Mesodermal cell (in vitro differentiated cells): ENCODE measurements around the gene GNAS-AS1.

Experiments used
- H3K27ac ChIP-seq: 2 replicates; pipeline ENCODE4 v1.7.0; 2013; ENCODE audit warnings: mild to moderate bottlenecking, low read depth, low read length, moderate library complexity; ENCODE audit not compliant: severe bottlenecking
- H3K36me3 ChIP-seq: 2 replicates; pipeline ENCODE4 v1.7.1; 2013; ENCODE audit warnings: mild to moderate bottlenecking, low read length, moderate library complexity; ENCODE audit not compliant: control insufficient read depth, insufficient read depth
- H3K4me1 ChIP-seq: one replicate; pipeline ENCODE4 v1.7.1; 2013; ENCODE audit warnings: mild to moderate bottlenecking, low read length; ENCODE audit not compliant: insufficient read depth, control insufficient read depth, poor library complexity, severe bottlenecking
- H3K4me3 ChIP-seq: 2 replicates; pipeline ENCODE4 v1.7.0; 2013; ENCODE audit warnings: low read length, control low read depth, mild to moderate bottlenecking; ENCODE audit not compliant: insufficient read depth, poor library complexity, severe bottlenecking; ENCODE audit errors: extremely low read depth
- H3K9me3 ChIP-seq: 2 replicates; pipeline ENCODE4 v1.7.1; 2013; ENCODE audit warnings: mild to moderate bottlenecking, low read length, moderate library complexity; ENCODE audit not compliant: control insufficient read depth
- WGBS, 2 experiments: methylation state at CpG; one replicate each; pipeline ENCODE4 v1.1.5; 2013; ENCODE audit warnings: missing lambda C conversion rate in 2 of 2; ENCODE audit not compliant: insufficient coverage in 2 of 2; 5-methylcytosine and 5-hydroxymethylcytosine counted together

GNAS-AS1 gene

DNA sequence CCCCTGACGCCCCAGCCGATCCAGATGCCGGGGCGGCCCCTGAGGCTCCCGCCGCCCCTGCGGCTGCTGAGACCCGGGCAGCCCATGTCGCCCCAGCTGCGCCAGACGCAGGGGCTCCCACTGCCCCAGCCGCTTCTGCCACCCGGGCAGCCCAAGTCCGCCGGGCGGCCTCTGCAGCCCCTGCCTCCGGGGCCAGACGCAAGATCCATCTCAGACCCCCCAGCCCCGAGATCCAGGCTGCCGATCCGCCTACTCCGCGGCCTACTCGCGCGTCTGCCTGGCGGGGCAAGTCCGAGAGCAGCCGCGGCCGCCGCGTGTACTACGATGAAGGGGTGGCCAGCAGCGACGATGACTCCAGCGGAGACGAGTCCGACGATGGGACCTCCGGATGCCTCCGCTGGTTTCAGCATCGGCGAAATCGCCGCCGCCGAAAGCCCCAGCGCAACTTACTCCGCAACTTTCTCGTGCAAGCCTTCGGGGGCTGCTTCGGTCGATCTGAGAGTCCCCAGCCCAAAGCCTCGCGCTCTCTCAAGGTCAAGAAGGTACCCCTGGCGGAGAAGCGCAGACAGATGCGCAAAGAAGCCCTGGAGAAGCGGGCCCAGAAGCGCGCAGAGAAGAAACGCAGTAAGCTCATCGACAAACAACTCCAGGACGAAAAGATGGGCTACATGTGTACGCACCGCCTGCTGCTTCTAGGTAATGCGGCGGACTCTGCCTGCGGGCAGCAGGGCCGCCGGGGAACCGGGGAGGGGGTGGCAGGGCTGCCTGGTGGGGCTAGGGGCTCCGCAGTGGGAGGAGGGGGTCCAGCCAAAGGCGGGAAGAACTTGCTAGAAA, 4.2 kb upstream of the GNAS-AS1 start:
- Histone ChIP-seq H3K9me3 (no peaks in the 10 kb centered on the region), H3K4me1 (no peaks in the 10 kb centered on the region), H3K4me3 (peak overlapping the region; percentile 21), H3K27ac (no peak overlapping the region), H3K36me3 (no peaks in the 10 kb centered on the region)
- 44 to 63% methylated on average over 65 to 71 of the region's 75 CpGs for WGBS, 2 experiments

- peak overlapping the region; percentile 21 for H3K4me3 ChIP-seq
- no peaks in the 10 kb centered on the region for H3K4me1 ChIP-seq
- H3K9me3 ChIP-seq: no peaks in the 10 kb centered on the region
- no peaks in the 10 kb centered on the region for H3K36me3 ChIP-seq
- no peak overlapping the region for H3K27ac ChIP-seq
- 48 to 51% methylated on average over 58 to 63 of the region's 63 CpGs for WGBS, 2 experiments
These were observed 3.4 kb upstream of the GNAS-AS1 start for GRCh38 chr20:58853976-58854637.

- whole genome bisulfite sequencing, 2 experiments: 80 to 81% methylated on average over 6 of the region's 6 CpGs
- H3K4me3 ChIP-seq: no peak overlapping the region
These were observed 2.8 kb upstream of the GNAS-AS1 start for GRCh38 chr20:58853466-58853865.

DNA sequence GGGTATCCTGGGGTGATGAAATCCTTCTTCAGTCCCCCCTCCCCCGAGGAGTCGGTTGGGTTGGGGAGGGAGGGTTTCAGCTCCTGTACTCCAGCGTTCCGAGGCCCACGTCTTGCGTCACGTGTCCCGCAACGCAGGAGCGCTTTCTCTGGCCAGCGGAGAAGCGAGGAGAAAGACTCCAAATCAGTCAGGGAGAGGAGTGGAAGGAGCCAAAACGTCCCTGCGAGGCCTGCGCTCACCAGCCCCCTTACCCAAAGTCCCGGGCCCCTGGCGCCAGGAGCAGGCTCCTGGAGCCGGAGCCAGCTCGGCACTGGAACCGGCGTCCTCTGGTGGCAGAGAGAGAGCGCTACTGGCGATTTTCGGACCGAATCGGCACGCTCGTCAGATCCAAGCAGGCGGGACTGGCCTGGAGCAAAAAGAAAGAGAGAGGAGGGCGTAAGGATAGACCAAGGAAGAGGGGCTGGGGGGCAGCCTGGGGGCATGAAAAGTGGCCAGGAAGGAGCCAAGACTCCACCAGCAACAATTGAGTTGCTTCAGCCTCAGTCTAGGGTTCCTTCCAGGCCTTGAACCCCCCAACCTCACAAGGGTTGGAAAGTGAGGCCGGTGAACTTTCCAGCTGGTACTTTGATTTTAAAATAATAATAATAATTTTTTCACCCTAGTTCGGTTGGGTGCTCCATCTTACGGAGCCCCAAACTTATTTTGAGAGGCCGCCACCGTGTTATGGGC, 2.0 kb upstream of the GNAS-AS1 start, which contains the start of gene GNAS:
GNAS (plus strand) TSS at position 174 of the 729 bp plus-strand sequence.
- WGBS, 2 experiments: 21 to 29% methylated on average over 22 to 32 of the region's 35 CpGs
- Histone ChIP-seq H3K4me3 (peak within 1 kb of the TSS; percentile 61), H3K27ac (no peak within 1 kb of the TSS), H3K9me3 (no peaks in the 10 kb centered on the region), H3K4me1 (peaks cover 3% of the 10 kb centered on the region), H3K36me3 (peaks cover 3% of the 10 kb centered on the region)

More at GRCh38 chr20:58853466-58853865, 2.8 kb upstream of the GNAS-AS1 start:
- Histone ChIP-seq H3K4me1 (peaks cover 3% of the 10 kb centered on the region), H3K27ac (no peak overlapping the region), H3K9me3 (no peaks in the 10 kb centered on the region), H3K36me3 (peaks cover 3% of the 10 kb centered on the region)

DNA sequence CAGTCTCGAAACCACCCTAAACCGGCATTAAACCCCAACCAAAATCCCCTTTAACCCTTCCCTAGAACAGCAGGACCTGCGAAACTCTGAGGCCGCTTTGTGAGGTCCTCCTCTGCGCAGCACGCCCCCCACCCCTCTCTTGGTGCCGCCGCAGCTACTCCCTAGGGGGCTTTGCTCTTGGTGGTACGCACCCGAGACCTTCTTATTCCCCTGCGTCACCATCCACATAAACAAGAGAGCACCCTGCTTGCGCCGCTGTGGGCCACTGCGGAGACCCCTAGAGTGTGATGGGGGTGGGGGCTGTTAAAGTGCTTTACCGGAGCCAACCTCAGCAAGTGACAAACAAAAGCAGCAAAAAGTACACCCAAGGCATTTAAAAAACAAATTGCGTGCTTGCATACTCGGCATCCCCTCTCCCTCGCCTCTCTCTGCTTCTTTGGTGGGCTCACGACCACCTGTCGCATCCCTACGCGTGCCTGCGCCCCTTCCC, 1.3 kb upstream of the GNAS-AS1 start:
- Histone ChIP-seq H3K4me3 (peak overlapping the region; percentile 61), H3K4me1 (peaks cover 3% of the 10 kb centered on the region), H3K36me3 (peaks cover 3% of the 10 kb centered on the region), H3K9me3 (no peaks in the 10 kb centered on the region), H3K27ac (no peak overlapping the region)
- 26 to 43% methylated on average over 7 of the region's 23 CpGs for WGBS, 2 experiments

DNA sequence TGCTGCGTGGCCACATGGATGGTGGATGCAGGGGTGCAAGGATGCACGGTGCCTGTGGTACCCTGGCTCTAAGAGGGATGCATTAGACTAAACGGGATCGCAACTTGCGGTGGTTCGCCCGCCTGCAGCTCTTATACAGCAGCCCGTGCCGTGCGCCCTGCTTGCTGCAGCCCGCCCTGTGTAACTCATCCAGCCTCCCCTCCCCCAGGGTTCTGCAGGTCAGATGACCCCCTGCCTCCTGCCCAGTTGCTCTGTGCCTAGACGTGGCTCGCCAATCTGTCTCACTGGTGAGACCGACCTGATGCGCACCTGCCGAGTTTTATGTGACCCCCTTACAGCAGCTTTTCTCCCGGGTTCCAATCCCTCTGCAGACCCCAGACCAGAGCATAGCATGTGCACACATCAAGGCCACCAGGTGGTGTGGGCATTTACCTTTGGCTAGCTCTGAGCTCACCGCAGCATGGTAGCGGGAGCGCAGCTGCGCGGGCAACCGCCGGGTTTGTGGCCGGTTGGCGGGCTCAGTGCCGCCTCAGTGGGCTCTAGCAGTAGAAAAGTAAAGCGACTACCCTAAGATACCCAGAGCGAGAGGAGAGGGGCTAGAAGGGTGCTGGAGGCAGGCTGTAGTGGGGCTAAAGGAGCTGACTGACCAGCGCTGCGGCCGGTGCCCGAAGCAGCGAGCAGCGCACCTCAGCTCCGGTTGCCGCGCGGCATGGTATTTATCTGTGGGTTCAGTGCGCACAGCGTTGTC, 693 bp upstream of the GNAS-AS1 start:
- no peaks in the 10 kb centered on the region for H3K9me3 ChIP-seq
- H3K27ac ChIP-seq: no peak overlapping the region
- H3K36me3 ChIP-seq: peaks cover 3% of the 10 kb centered on the region
- peaks cover 3% of the 10 kb centered on the region for H3K4me1 ChIP-seq
- 49 to 61% methylated on average over 35 to 36 of the region's 41 CpGs for WGBS, 2 experiments
- H3K4me3 ChIP-seq: peak overlapping the region; percentile 61

GRCh38 chr20:58847463-58847862, 3.2 kb downstream of the GNAS-AS1 start:
- H3K36me3 ChIP-seq: peaks cover 17% of the 10 kb centered on the region
- peaks cover 7% of the 10 kb centered on the region for H3K4me1 ChIP-seq
- H3K4me3 ChIP-seq: no peak overlapping the region
- H3K27ac ChIP-seq: no peak overlapping the region
- WGBS, 2 experiments: 100% methylated on average over 1 of the region's 2 CpGs
- no peaks in the 10 kb centered on the region for H3K9me3 ChIP-seq

- 78 to 81% methylated on average over 3 of the region's 3 CpGs for WGBS, 2 experiments
- H3K36me3 ChIP-seq: peaks cover 35% of the 10 kb centered on the region
- H3K27ac ChIP-seq: no peak overlapping the region
- H3K4me1 ChIP-seq: peaks cover 7% of the 10 kb centered on the region
- H3K4me3 ChIP-seq: no peak overlapping the region
- H3K9me3 ChIP-seq: no peaks in the 10 kb centered on the region
These were observed 5.0 kb downstream of the GNAS-AS1 start for GRCh38 chr20:58845706-58846105.

DNA sequence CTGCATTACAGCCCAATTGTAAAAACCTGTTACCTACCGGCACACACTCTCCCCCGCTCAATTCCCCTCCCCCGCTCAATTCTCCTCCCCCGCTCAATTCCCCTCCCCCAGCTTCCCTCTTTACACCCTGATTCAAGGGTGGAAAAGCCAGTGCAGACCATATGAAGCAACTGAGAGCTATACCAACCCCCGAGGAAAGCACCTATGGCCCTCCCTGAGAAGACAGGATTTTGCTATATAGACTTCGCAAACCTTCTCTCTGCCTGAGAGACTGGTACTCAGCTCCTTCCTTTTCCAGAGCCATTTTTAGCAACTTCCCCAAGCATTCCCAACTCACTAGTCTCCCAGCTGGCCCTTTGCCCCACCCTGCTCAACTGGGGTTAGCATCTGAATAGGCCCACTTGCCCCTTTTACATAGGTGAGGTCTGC, 7.6 kb downstream of the GNAS-AS1 start:
- Histone ChIP-seq H3K4me3 (no peak overlapping the region), H3K4me1 (peaks cover 7% of the 10 kb centered on the region), H3K9me3 (no peaks in the 10 kb centered on the region), H3K36me3 (peaks cover 51% of the 10 kb centered on the region), H3K27ac (no peak overlapping the region)
- WGBS, 2 experiments: 27 to 38% methylated on average over 2 of the region's 6 CpGs

- H3K27ac ChIP-seq: no peak overlapping the region
- H3K4me3 ChIP-seq: no peak overlapping the region
- peaks cover 7% of the 10 kb centered on the region for H3K4me1 ChIP-seq
- H3K36me3 ChIP-seq: peaks cover 53% of the 10 kb centered on the region
- no peaks in the 10 kb centered on the region for H3K9me3 ChIP-seq
- 58 to 67% methylated on average over 14 to 20 of the region's 20 CpGs for WGBS, 2 experiments
These were observed 8.4 kb downstream of the GNAS-AS1 start for GRCh38 chr20:58842276-58842675.
